Measurements from ENCODE around the gene RAG1. TPM values are rescaled to one million over a fixed set of nuclear protein-coding genes. Genes with fewer than 3 reads are reported as not detected.

The RAG1 gene
- total RNA-seq, 6 donors from 2014 or later = 0.44 to 2.1 (median 1.1) TPM

DNA sequence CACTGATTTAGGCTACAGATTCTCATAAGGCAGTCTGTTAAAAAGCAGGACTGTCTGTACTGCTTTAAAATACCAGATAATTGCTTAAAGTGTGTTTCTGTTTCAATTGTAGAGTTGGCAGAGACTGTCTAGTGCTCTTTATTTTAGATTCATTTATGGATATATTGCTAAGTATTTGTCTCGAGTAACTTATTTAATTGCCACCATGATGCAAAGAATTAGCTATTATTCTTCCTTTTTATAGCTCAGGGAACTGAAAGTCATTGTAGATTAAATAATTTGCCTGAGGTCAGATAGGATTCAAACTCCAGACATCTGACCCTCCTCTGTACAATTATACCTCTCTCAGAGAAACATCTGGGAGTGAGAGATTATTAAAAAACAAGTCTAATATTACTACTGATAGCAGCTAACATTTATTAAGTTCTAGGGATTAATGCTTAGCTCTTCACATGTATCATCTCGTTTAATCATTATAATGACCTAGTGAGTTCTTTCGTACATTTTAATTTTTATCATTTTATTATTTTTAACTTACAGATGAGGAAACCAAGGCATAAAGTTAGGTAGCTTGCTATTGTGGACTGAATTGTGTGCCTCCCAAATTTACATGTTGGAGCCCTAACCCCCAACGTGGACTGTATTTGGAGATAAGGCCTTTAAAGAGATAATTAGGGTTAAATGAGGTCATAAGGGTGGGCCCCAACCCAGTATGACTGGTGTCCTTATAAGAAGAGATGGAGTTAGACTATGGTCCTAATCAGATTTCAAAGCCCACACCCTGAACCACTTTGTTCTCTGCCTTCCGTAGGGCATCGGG, 49.9 kb downstream of the RAG1 start:
- DNase-seq (no peak), ATAC-seq (ENCODE audit: low FRiP score in 2 of 2) (no peak)
- H3K27me3 ChIP-seq = no peaks in the 10 kb centered on the region
- no peak overlapping the region for H3K4me3 ChIP-seq
- WGBS, 2 donors = 86 to 92% methylated on average over 6 of the region's 6 CpGs
- H3K36me3 ChIP-seq = no peaks in the 10 kb centered on the region
- peaks cover 0 to 4% (median 1%) of the 10 kb centered on the region in 4 donors for H3K4me1 ChIP-seq
- no peaks in the 10 kb centered on the region for H3K9me3 ChIP-seq
- H3K27ac ChIP-seq = no peak overlapping the region
- TF ChIP-seq POLR2A (IDR thresholded peaks at IDR 0.05) = no peak
- TF ChIP-seq EP300 (IDR thresholded peaks at IDR 0.05) = no peak
- TF ChIP-seq, protein P1, sequence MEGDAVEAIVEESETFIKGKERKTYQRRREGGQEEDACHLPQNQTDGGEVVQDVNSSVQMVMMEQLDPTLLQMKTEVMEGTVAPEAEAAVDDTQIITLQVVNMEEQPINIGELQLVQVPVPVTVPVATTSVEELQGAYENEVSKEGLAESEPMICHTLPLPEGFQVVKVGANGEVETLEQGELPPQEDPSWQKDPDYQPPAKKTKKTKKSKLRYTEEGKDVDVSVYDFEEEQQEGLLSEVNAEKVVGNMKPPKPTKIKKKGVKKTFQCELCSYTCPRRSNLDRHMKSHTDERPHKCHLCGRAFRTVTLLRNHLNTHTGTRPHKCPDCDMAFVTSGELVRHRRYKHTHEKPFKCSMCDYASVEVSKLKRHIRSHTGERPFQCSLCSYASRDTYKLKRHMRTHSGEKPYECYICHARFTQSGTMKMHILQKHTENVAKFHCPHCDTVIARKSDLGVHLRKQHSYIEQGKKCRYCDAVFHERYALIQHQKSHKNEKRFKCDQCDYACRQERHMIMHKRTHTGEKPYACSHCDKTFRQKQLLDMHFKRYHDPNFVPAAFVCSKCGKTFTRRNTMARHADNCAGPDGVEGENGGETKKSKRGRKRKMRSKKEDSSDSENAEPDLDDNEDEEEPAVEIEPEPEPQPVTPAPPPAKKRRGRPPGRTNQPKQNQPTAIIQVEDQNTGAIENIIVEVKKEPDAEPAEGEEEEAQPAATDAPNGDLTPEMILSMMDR (IDR thresholded peaks at IDR 0.05) = no peak
- TF ChIP-seq POLR2AphosphoS5 (IDR thresholded peaks at IDR 0.05) = no peak

DNA sequence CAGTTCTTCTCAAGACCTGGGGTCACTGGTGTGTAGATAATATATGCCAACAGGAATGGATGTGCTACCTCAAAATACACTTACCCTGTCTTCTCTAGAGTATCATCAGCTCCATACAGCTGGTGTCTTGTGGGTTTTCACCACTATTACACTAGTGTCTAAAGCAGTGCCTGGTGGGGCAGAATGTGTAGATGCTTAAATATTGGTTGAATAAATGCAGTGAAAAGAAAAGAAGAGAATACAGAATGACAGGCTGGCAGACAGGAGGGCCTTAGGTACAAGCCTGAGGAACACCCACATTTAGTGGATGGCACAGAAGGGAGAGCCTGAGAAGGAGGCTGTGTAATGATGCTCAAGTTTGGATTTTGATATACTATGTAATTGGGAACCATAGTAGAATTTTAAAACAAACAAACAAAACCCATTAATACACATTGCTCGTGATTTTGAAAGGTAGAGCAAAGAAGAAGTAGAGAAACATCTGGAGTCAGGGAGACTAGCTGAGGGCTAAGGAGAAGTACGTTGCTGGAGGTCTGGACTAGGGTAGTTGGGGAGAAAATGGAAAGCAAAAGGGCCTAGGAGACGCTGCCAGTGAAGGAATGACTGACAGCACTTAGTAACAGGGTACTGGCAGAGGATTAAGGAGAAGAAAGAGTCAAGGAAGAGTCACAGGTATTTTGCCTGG, 50.7 kb downstream of the RAG1 start:
- no peak for ATAC-seq (ENCODE audit: low FRiP score in 2 of 2)
- Histone ChIP-seq H3K9me3 (no peaks in the 10 kb centered on the region), H3K36me3 (no peaks in the 10 kb centered on the region), H3K27ac (no peak overlapping the region), H3K4me1 (peaks cover 0 to 4% (median 1%) of the 10 kb centered on the region in 4 donors), H3K4me3 (no peak overlapping the region), H3K27me3 (no peaks in the 10 kb centered on the region)
- TF ChIP-seq, protein P1 (IDR thresholded peaks at IDR 0.05) = no peak
- no peak for TF ChIP-seq POLR2A (IDR thresholded peaks at IDR 0.05)
- TF ChIP-seq EP300 (IDR thresholded peaks at IDR 0.05) = no peak
- TF ChIP-seq POLR2AphosphoS5 (IDR thresholded peaks at IDR 0.05) = no peak
- 71% methylated on average over 3 of the region's 3 CpGs for WGBS, 2 donors
- DNase-seq = no peak

DNA sequence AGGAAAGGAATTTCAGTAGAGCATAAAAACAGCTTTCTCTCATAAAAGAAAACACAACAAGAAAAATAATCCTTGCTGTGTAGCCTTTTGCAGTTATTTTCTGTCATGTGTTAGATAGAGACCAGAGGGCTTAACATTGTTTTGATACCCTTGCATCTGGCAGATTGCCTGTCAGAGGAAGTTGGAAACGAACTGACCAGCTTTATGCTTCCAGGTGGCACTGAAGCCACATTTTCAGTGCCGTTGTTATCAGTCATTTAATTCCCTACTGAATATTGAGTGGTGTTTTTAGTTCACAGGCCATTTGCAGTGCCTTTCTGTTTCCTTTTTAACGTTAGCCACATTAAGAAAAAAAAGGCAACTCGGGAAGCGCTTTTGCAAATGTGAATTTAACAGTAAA, 51.7 kb downstream of the RAG1 start:
- DNase-seq (no peak), ATAC-seq (ENCODE audit: low FRiP score in 2 of 2) (no peak)
- no peak overlapping the region for H3K27ac ChIP-seq
- H3K4me1 ChIP-seq = peaks cover 0 to 4% (median 1%) of the 10 kb centered on the region in 4 donors
- H3K36me3 ChIP-seq = no peaks in the 10 kb centered on the region
- H3K9me3 ChIP-seq = no peaks in the 10 kb centered on the region
- no peaks in the 10 kb centered on the region for H3K27me3 ChIP-seq
- TF ChIP-seq EP300 (IDR thresholded peaks at IDR 0.05) = no peak
- no peak for TF ChIP-seq POLR2A (IDR thresholded peaks at IDR 0.05)
- TF ChIP-seq, protein P1 (IDR thresholded peaks at IDR 0.05) = no peak
- no peak for TF ChIP-seq POLR2AphosphoS5 (IDR thresholded peaks at IDR 0.05)
- no peak overlapping the region for H3K4me3 ChIP-seq
- 22 to 42% methylated on average over 5 of the region's 5 CpGs for WGBS, 2 donors

DNA sequence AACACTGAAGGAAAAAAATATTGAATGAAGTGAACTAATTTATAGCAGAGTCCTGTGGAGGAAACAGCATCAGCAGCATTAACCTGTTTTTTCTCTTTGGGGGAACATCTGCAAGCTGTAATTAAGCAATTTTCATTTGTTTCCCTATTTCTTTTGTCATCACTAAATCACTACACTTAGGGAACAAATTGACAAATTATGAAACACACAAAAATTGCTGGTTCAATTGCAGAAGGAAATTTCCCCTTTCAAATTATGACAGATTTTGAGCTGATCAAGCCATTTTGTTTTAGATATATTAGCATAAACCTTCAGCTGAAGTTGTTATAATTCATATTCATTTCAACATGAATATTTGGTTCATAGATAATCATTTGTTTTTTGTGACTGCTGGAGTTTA, 52.4 kb downstream of the RAG1 start:
- no peak for ATAC-seq (ENCODE audit: low FRiP score in 2 of 2)
- peaks cover 0 to 4% (median 1%) of the 10 kb centered on the region in 4 donors for H3K4me1 ChIP-seq
- TF ChIP-seq, protein P1 (IDR thresholded peaks at IDR 0.05) = no peak
- TF ChIP-seq EP300 (IDR thresholded peaks at IDR 0.05) (no peak), POLR2A (IDR thresholded peaks at IDR 0.05) (no peak), POLR2AphosphoS5 (IDR thresholded peaks at IDR 0.05) (no peak)

More for the DNA sequence above, 52.4 kb downstream of the RAG1 start:
- no peaks in the 10 kb centered on the region for H3K36me3 ChIP-seq
- DNase-seq = no peak
- H3K27me3 ChIP-seq = no peaks in the 10 kb centered on the region
- H3K4me3 ChIP-seq = no peak overlapping the region
- H3K9me3 ChIP-seq = no peaks in the 10 kb centered on the region
- no peak overlapping the region for H3K27ac ChIP-seq
